Esophagus squamous epithelium (tissue), 4 donors: Measurements from ENCODE around the gene DNAJC4.

Experiments
- POLR2A ChIP-seq, 4 donors: fragments of 450-650 bp; IDR thresholded peaks; one replicate each; pipeline ENCODE4 v1.6.1; 2017; ENCODE audit warnings: antibody characterized with exemption in 4 of 4, mild to moderate bottlenecking in 4 of 4, moderate library complexity in 3 of 4
- TF ChIP-seq, protein P1 (sequence below), 6 experiments: fragments of 450-650 bp in 4 of 6; fragments of 200-600 bp in 2 of 6; sonication (generic) in 2 of 6; IDR thresholded peaks; one replicate each; pipeline ENCODE4 v1.5.1; 2016 to 2019; ENCODE audit warnings: antibody characterized with exemption in 6 of 6, mild to moderate bottlenecking in 4 of 6, moderate library complexity in 4 of 6

DNA sequence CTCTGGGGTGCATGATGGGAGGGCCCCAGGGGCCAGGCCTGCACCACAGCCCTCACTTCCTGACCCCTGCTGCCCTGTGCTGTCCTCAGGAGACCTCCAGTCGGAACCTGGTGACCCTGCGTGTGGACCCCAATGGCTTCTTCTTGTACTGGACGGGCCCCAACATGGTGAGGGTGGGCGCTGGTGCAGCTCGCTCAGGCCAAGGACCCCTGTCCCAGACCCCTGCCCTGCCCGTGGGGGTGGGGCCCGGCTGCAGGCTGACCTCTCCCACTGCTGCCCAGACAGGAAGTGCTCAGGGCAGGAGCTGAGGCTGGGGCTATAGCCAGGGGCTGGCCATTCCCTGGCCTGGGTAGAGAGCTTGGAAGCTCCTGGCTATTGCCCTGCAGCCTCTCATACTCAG, 24.0 kb downstream of the DNAJC4 start:
- TF ChIP-seq, protein P1, sequence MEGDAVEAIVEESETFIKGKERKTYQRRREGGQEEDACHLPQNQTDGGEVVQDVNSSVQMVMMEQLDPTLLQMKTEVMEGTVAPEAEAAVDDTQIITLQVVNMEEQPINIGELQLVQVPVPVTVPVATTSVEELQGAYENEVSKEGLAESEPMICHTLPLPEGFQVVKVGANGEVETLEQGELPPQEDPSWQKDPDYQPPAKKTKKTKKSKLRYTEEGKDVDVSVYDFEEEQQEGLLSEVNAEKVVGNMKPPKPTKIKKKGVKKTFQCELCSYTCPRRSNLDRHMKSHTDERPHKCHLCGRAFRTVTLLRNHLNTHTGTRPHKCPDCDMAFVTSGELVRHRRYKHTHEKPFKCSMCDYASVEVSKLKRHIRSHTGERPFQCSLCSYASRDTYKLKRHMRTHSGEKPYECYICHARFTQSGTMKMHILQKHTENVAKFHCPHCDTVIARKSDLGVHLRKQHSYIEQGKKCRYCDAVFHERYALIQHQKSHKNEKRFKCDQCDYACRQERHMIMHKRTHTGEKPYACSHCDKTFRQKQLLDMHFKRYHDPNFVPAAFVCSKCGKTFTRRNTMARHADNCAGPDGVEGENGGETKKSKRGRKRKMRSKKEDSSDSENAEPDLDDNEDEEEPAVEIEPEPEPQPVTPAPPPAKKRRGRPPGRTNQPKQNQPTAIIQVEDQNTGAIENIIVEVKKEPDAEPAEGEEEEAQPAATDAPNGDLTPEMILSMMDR (IDR thresholded peaks at IDR 0.05), result no peak
- TF ChIP-seq POLR2A (IDR thresholded peaks at IDR 0.05), result no peak
